ENCODE results near the gene PIRT. TPM values are rescaled to one million over a fixed set of nuclear protein-coding genes. Genes with fewer than 3 reads are reported as not detected.

Gene PIRT
- polyA plus RNA-seq, 1 of the 3 experiments (the other 2 are of a cell fraction) = not detected

DNA sequence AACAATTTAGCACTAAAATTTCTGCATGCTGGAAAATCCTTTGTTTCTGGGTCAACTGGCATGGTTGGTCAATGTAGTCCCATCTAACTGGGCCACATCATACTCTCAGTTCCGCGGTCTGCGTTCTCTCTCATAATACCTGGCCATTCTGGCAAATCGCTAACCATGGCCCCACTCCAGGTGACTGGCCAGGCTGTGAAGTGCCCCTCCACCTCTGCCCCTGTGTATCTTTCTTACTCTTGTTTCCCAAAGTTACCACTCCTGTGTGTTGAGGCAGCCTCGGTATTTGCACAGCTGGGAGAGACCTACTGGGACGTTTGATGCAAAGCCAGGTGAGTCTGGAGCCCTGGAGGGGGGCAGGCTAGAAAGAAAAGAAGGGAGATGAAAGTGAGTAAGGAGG lies 32.0 kb downstream of the PIRT start:
- Histone ChIP-seq H3K36me3 (replicated peaks in 1 of 2; ENCODE audit: control insufficient read depth in 1 of 2, insufficient read depth in 2 of 2, low read length in 1 of 2) (no peaks in the 10 kb centered on the region), H3K9me2 (no peaks in the 10 kb centered on the region), H3F3A (replicated peaks; ENCODE audit: insufficient read depth) (no peaks in the 10 kb centered on the region), H3K4me3 (ENCODE audit: low read depth in 2 of 2, low read length in 1 of 2) (no peak overlapping the region), H4K20me1 (ENCODE audit: insufficient read depth) (no peaks in the 10 kb centered on the region), H3K27ac (ENCODE audit: low read depth in 2 of 2, low read length in 1 of 2) (no peak overlapping the region), H3K27me3 (ENCODE audit: insufficient read depth) (no peaks in the 10 kb centered on the region), H3K79me2 (ENCODE audit: insufficient read depth) (no peaks in the 10 kb centered on the region), H3K9me3 (no peaks in the 10 kb centered on the region), H2AFZ (ENCODE audit: low read depth) (no peak overlapping the region), H3K4me2 (no peak overlapping the region), H3K4me1 (ENCODE audit: control insufficient read depth in 1 of 2, insufficient read depth in 2 of 2, low read depth in 1 of 2, low read length in 1 of 2) (no peaks in the 10 kb centered on the region; a peak in 1 of 4 replicates), H3K9ac (no peak overlapping the region)
- CTCF ChIA-PET = interaction anchor here (1.2 kb wide), 1 partner anchor 160 kb away, joined by 3 read pairs; no protein-coding TSS in a partner anchor
- DNase-seq = no peak
- TF ChIP-seq JUND (IDR thresholded peaks at IDR 0.05) (no peak), RXRA (IDR thresholded peaks at IDR 0.05; ENCODE audit: borderline replicate concordance, low read depth) (no peak)
- WGBS (ENCODE audit: low lambda C conversion rate) = 59% methylated on average over 6 of the region's 6 CpGs
- POLR2A ChIA-PET = no interaction called here

DNA sequence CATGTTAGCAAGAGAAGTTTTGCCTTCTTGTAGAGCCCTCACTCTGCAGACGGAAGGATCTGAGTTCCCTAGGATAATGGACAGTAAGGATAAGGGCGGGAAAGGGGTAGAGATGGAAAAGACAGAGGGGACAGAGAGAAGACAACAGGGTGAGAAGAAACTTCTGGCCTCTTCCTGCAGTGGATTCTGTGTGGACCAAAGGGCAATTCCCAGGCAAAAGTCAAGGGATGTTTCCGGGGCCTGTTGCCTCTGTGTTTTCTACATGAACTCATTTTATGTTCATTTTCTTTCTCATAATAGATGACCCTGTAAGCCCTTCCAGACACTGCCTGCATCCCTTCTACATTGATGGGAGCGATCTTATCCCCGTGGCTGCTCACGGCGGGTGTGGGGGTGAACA lies 33.3 kb downstream of the PIRT start:
- WGBS (ENCODE audit: low lambda C conversion rate) = 51% methylated on average over 7 of the region's 7 CpGs
- Histone ChIP-seq H3K27me3 (ENCODE audit: insufficient read depth) (no peaks in the 10 kb centered on the region), H4K20me1 (ENCODE audit: insufficient read depth) (no peaks in the 10 kb centered on the region), H2AFZ (ENCODE audit: low read depth) (no peak overlapping the region), H3K4me3 (ENCODE audit: low read depth in 2 of 2, low read length in 1 of 2) (no peak overlapping the region), H3K79me2 (ENCODE audit: insufficient read depth) (no peaks in the 10 kb centered on the region), H3K9me3 (no peaks in the 10 kb centered on the region), H3K4me2 (no peak overlapping the region), H3K36me3 (replicated peaks in 1 of 2; ENCODE audit: control insufficient read depth in 1 of 2, insufficient read depth in 2 of 2, low read length in 1 of 2) (no peaks in the 10 kb centered on the region), H3F3A (replicated peaks; ENCODE audit: insufficient read depth) (no peaks in the 10 kb centered on the region), H3K27ac (ENCODE audit: low read depth in 2 of 2, low read length in 1 of 2) (no peak overlapping the region), H3K4me1 (ENCODE audit: control insufficient read depth in 1 of 2, insufficient read depth in 2 of 2, low read depth in 1 of 2, low read length in 1 of 2) (no peaks in the 10 kb centered on the region; a peak in 1 of 4 replicates), H3K9me2 (no peaks in the 10 kb centered on the region), H3K9ac (no peak overlapping the region)
- CTCF ChIA-PET = no interaction called here
- POLR2A ChIA-PET = no interaction called here
- TF ChIP-seq FOXJ3 (CRISPR knock-in tag; IDR thresholded peaks at IDR 0.05) (no peak), POLR2AphosphoS5 (IDR thresholded peaks at IDR 0.05; ENCODE audit: low read depth, low read length) (no peak), JUND (IDR thresholded peaks at IDR 0.05) (no peak), RAD21 (IDR thresholded peaks at IDR 0.05; ENCODE audit: low read length) (no peak), SMC3 (IDR thresholded peaks at IDR 0.05; ENCODE audit: low read depth, low read length) (no peak), TEAD4 (IDR thresholded peaks at IDR 0.05; ENCODE audit: borderline replicate concordance, insufficient read depth) (no peak), GABPA (IDR thresholded peaks at IDR 0.05; ENCODE audit: low read depth) (no peak), NRF1 (IDR thresholded peaks at IDR 0.05; ENCODE audit: low read depth, low read length) (no peak), RFX5 (IDR thresholded peaks at IDR 0.05; ENCODE audit: low read length) (no peak), ELF1 (IDR thresholded peaks at IDR 0.05) (no peak), YY1 (IDR thresholded peaks at IDR 0.05; ENCODE audit: low read depth) (no peak), NFIC (IDR thresholded peaks at IDR 0.05; ENCODE audit: borderline replicate concordance) (no peak), RCOR1 (IDR thresholded peaks at IDR 0.05; ENCODE audit: low read length) (no peak), MXI1 (IDR thresholded peaks at IDR 0.05; ENCODE audit: low read depth, low read length) (no peak), FOSL2 (IDR thresholded peaks at IDR 0.05; ENCODE audit: borderline replicate concordance, low read depth) (no peak)
- TF ChIP-seq, protein P1, sequence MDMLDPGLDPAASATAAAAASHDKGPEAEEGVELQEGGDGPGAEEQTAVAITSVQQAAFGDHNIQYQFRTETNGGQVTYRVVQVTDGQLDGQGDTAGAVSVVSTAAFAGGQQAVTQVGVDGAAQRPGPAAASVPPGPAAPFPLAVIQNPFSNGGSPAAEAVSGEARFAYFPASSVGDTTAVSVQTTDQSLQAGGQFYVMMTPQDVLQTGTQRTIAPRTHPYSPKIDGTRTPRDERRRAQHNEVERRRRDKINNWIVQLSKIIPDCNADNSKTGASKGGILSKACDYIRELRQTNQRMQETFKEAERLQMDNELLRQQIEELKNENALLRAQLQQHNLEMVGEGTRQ (IDR thresholded peaks at IDR 0.05; ENCODE audit: borderline replicate concordance, low read depth, low read length) = no peak
- TF ChIP-seq, protein P2, sequence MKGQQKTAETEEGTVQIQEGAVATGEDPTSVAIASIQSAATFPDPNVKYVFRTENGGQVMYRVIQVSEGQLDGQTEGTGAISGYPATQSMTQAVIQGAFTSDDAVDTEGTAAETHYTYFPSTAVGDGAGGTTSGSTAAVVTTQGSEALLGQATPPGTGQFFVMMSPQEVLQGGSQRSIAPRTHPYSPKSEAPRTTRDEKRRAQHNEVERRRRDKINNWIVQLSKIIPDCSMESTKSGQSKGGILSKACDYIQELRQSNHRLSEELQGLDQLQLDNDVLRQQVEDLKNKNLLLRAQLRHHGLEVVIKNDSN (IDR thresholded peaks at IDR 0.05; ENCODE audit: borderline replicate concordance, low read depth) = no peak
- TF ChIP-seq, protein P3, sequence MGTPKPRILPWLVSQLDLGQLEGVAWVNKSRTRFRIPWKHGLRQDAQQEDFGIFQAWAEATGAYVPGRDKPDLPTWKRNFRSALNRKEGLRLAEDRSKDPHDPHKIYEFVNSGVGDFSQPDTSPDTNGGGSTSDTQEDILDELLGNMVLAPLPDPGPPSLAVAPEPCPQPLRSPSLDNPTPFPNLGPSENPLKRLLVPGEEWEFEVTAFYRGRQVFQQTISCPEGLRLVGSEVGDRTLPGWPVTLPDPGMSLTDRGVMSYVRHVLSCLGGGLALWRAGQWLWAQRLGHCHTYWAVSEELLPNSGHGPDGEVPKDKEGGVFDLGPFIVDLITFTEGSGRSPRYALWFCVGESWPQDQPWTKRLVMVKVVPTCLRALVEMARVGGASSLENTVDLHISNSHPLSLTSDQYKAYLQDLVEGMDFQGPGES (IDR thresholded peaks at IDR 0.05; ENCODE audit: low read depth, low read length) = no peak
- DNase-seq = no peak
